Mesendoderm (in vitro differentiated cells): ENCODE measurements around the gene TBC1D24.

ENCODE experiments used
- DNase-seq: peaks from one replicate; pipeline ENCODE4 v3.0.0; 2013
- H2AK5ac ChIP-seq: 2 replicates; pipeline ENCODE4 v1.6.1; 2013; ENCODE audit warnings: low read length, inconsistent platforms
- H2BK120ac ChIP-seq: 2 replicates; pipeline ENCODE4 v1.6.1; 2013; ENCODE audit warnings: low read depth, mild to moderate bottlenecking, low read length, moderate library complexity, mixed read lengths
- H2BK15ac ChIP-seq: replicated peaks from 2 replicates; pipeline ENCODE4 v1.6.1; 2013; ENCODE audit warnings: low read depth, mild to moderate bottlenecking, moderate library complexity
- H2BK5ac ChIP-seq: 2 replicates; pipeline ENCODE4 v1.6.1; 2013; ENCODE audit warnings: low read length, inconsistent platforms
- H3K18ac ChIP-seq: 2 replicates; pipeline ENCODE4 v1.6.1; 2013; ENCODE audit warnings: mild to moderate bottlenecking, low read length, mixed read lengths
- H3K23ac ChIP-seq: one replicate; pipeline ENCODE4 v1.6.1; 2013; ENCODE audit warnings: low read length
- H3K27ac ChIP-seq: 2 replicates; pipeline ENCODE4 v1.5.1; 2013; ENCODE audit warnings: low read depth, mild to moderate bottlenecking, inconsistent platforms, low read length, moderate library complexity
- H3K27me3 ChIP-seq: 2 replicates; pipeline ENCODE4 v1.6.1; 2013; ENCODE audit warnings: low read length, control low read depth, mild to moderate bottlenecking, inconsistent platforms; ENCODE audit not compliant: insufficient read depth, poor library complexity
- H3K36me3 ChIP-seq: 2 replicates; pipeline ENCODE4 v1.6.1; 2013; ENCODE audit warnings: low read length, inconsistent platforms; ENCODE audit not compliant: control insufficient read depth, insufficient read depth
- H3K4ac ChIP-seq: one replicate; pipeline ENCODE4 v1.6.1; 2013; ENCODE audit warnings: low read depth, mild to moderate bottlenecking, low read length, moderate library complexity
- H3K4me1 ChIP-seq: 2 replicates; pipeline ENCODE4 v1.6.1; 2013; ENCODE audit warnings: low read depth, low read length, inconsistent platforms; ENCODE audit not compliant: control insufficient read depth
- H3K4me2 ChIP-seq: 2 replicates; pipeline ENCODE4 v1.6.1; 2013; ENCODE audit warnings: low read length
- H3K4me3 ChIP-seq: 2 replicates; pipeline ENCODE4 v1.5.1; 2013; ENCODE audit warnings: mild to moderate bottlenecking, low read length
- H3K56ac ChIP-seq: one replicate; pipeline ENCODE4 v1.6.1; 2013; ENCODE audit warnings: low read length
- H3K79me1 ChIP-seq: 2 replicates; pipeline ENCODE4 v1.6.1; 2013; ENCODE audit warnings: low read length, inconsistent platforms
- H3K79me2 ChIP-seq: 2 replicates; pipeline ENCODE4 v1.6.1; 2013; ENCODE audit warnings: mild to moderate bottlenecking, low read length; ENCODE audit not compliant: control insufficient read depth, insufficient read depth
- H3K9ac ChIP-seq: 2 replicates; pipeline ENCODE4 v1.6.1; 2013; ENCODE audit warnings: low read length, inconsistent platforms
- H4K5ac ChIP-seq: one replicate; pipeline ENCODE4 v1.6.1; 2013; ENCODE audit warnings: low read length
- H4K8ac ChIP-seq: one replicate; pipeline ENCODE4 v1.6.1; 2013; ENCODE audit warnings: low read depth, mild to moderate bottlenecking, control low read depth, low read length, moderate library complexity
- WGBS: extraction: QIAGEN DNeasy Blood & Tissue Kit; methylation state at CpG from one replicate; pipeline ENCODE4 v1.1.7; 2013; ENCODE audit warnings: low lambda C conversion rate, missing lambda C conversion rate; ENCODE audit not compliant: insufficient coverage; ENCODE audit errors: extremely low coverage; 5-methylcytosine and 5-hydroxymethylcytosine counted together

TBC1D24 gene

DNA sequence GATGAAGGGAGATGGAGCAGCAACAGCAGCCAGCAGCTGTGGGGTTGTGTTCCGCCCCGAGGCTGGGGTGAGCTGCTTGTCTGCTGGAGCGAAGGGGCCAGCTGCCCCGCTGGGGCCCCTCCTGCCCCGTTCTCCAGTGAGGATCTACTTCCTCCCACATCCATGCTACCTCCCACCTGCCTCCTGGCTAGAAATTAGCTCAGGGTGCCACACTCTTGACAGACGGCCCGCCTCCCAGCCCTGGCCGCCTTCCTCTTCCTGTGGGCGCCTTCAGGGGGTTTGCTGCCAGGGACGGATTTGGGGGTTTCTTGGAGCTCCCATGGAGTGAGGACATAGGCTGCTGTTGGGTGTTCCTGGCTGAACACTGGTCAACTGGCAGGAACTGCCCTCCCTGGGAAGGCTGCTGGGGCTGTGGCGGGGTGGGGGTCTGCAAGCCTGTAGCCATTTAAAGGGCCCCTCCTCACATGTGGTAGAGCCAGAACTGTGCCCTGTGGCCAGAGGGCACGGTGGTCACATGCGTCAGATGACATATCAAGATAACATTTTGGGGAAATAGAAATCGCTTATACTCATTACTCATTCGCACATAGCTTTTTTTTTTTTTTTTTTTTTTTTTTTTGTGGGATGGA lies 13.1 kb downstream of the TBC1D24 start:
- no peak for DNase-seq
- H3K79me1 ChIP-seq = no peaks in the 10 kb centered on the region
- no CpG with 5 or more reads among the region's 15 CpGs for WGBS

GRCh38 chr16:2489581-2489980 lies 14.7 kb downstream of the TBC1D24 start:
- WGBS = no CpG with 5 or more reads among the region's 16 CpGs
- Histone ChIP-seq H3K79me2 (no peaks in the 10 kb centered on the region), H3K27me3 (no peaks in the 10 kb centered on the region)

More for the DNA sequence above, 13.1 kb downstream of the TBC1D24 start:
- Histone ChIP-seq H3K4me3 (no peak overlapping the region), H2AK5ac (no peak overlapping the region), H2BK15ac (no peak overlapping the region), H2BK120ac (no peak overlapping the region), H4K8ac (no peak overlapping the region), H3K36me3 (no peaks in the 10 kb centered on the region), H3K4me1 (no peaks in the 10 kb centered on the region), H3K23ac (no peak overlapping the region), H3K27me3 (no peaks in the 10 kb centered on the region), H2BK5ac (no peak overlapping the region), H3K4ac (no peak overlapping the region), H3K56ac (no peak overlapping the region), H3K79me2 (no peaks in the 10 kb centered on the region), H3K18ac (no peak overlapping the region), H4K5ac (no peak overlapping the region), H3K27ac (no peak overlapping the region), H3K4me2 (no peak overlapping the region), H3K9ac (no peak overlapping the region)

DNA sequence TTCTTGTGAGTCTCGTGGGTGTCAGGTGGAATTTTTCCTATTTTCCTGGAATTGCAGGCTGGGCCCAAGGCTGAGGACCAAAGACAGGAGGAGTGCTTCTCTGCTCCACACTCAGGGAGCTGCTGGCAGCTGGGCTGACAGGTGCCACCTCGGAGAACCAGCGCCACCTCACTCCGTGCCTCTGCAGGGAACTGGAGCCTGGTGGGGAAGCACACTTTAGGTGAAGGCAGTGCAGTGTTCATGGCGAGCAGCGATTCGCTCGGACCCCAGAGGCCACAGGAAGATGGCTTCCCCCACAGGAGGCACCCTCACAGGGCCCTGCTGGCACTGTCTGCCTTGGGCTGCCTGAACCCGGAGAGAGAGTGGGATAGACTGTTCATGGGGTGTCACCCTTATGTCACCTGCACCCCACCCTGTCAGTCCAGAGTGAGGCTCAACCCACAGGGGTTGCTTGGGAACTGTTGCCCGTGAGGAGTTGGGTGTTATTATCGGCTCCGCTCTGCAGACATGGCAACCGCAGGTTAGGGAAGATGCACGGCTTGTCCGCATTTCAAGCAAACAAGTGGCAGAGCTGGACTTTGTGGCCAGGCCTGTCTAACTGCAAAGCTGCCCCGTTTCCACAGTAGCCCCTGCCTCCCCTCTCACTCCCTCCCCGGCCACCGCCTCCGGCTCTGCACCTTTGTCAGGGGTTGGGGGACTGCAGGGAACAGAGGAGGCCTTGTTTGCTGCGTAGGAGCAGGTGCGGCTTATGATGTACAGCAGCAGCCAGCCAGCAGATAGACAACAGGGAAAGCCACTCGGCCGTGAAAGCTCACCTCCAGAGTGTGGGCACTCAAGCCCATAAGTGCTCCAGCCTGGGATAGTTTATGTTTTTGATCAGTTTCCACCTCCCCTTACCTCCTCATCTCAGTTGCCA lies 15.5 kb downstream of the TBC1D24 start:
- Histone ChIP-seq H3K4me3 (no peak overlapping the region), H3K4ac (no peak overlapping the region), H4K8ac (no peak overlapping the region), H3K79me2 (no peaks in the 10 kb centered on the region), H3K18ac (no peak overlapping the region), H2BK5ac (no peak overlapping the region), H3K23ac (no peak overlapping the region), H2BK15ac (no peak overlapping the region), H4K5ac (no peak overlapping the region), H3K4me2 (no peak overlapping the region), H3K27me3 (no peaks in the 10 kb centered on the region), H3K56ac (no peak overlapping the region), H3K79me1 (no peaks in the 10 kb centered on the region), H3K4me1 (no peaks in the 10 kb centered on the region), H3K27ac (no peak overlapping the region), H2BK120ac (no peak overlapping the region), H3K36me3 (no peaks in the 10 kb centered on the region), H3K9ac (no peak overlapping the region), H2AK5ac (no peak overlapping the region)
- no CpG with 5 or more reads among the region's 23 CpGs for WGBS
- DNase-seq = no peak

More at GRCh38 chr16:2489581-2489980, 14.7 kb downstream of the TBC1D24 start:
- no peak overlapping the region for H2BK5ac ChIP-seq
- H3K36me3 ChIP-seq = no peaks in the 10 kb centered on the region
- no peak overlapping the region for H3K4ac ChIP-seq
- no peak overlapping the region for H3K56ac ChIP-seq
- no peak overlapping the region for H2BK15ac ChIP-seq
- H3K79me1 ChIP-seq = no peaks in the 10 kb centered on the region
- H3K27ac ChIP-seq = no peak overlapping the region
- H2AK5ac ChIP-seq = no peak overlapping the region
- no peak overlapping the region for H4K5ac ChIP-seq
- no peak overlapping the region for H3K4me2 ChIP-seq
- H3K18ac ChIP-seq = no peak overlapping the region
- H4K8ac ChIP-seq = no peak overlapping the region
- H2BK120ac ChIP-seq = no peak overlapping the region
- H3K23ac ChIP-seq = no peak overlapping the region
- no peak for DNase-seq
- no peaks in the 10 kb centered on the region for H3K4me1 ChIP-seq
- H3K9ac ChIP-seq = no peak overlapping the region
- H3K4me3 ChIP-seq = no peak overlapping the region

- H4K8ac ChIP-seq = no peak overlapping the region
- H3K9ac ChIP-seq = no peak overlapping the region
- H2AK5ac ChIP-seq = no peak overlapping the region
- DNase-seq = no peak
- WGBS = no CpG with 5 or more reads among the region's 13 CpGs
- H3K79me2 ChIP-seq = no peaks in the 10 kb centered on the region
- no peaks in the 10 kb centered on the region for H3K27me3 ChIP-seq
- H2BK5ac ChIP-seq = no peak overlapping the region
- H3K36me3 ChIP-seq = no peaks in the 10 kb centered on the region
- H3K27ac ChIP-seq = no peak overlapping the region
- H3K4me1 ChIP-seq = no peaks in the 10 kb centered on the region
- H2BK15ac ChIP-seq = no peak overlapping the region
- no peak overlapping the region for H2BK120ac ChIP-seq
- no peak overlapping the region for H3K23ac ChIP-seq
- H4K5ac ChIP-seq = no peak overlapping the region
- H3K18ac ChIP-seq = no peak overlapping the region
- H3K4ac ChIP-seq = no peak overlapping the region
- no peaks in the 10 kb centered on the region for H3K79me1 ChIP-seq
- no peak overlapping the region for H3K4me2 ChIP-seq
- H3K4me3 ChIP-seq = no peak overlapping the region
- H3K56ac ChIP-seq = no peak overlapping the region
Observed at GRCh38 chr16:2492292-2492691, 17.4 kb downstream of the TBC1D24 start.

GRCh38 chr16:2493605-2494004 lies 18.7 kb downstream of the TBC1D24 start:
- H4K8ac ChIP-seq = no peak overlapping the region
- no peak overlapping the region for H3K27ac ChIP-seq
- H2BK15ac ChIP-seq = no peak overlapping the region
- no peak overlapping the region for H3K4me3 ChIP-seq
- no peak overlapping the region for H2BK5ac ChIP-seq
- H3K4me2 ChIP-seq = no peak overlapping the region
- H3K27me3 ChIP-seq = no peaks in the 10 kb centered on the region
- no peak overlapping the region for H2AK5ac ChIP-seq
- H3K4me1 ChIP-seq = no peaks in the 10 kb centered on the region
- no peak for DNase-seq
- H3K56ac ChIP-seq = no peak overlapping the region
- no peak overlapping the region for H2BK120ac ChIP-seq
- no peak overlapping the region for H3K23ac ChIP-seq
- no peak overlapping the region for H3K18ac ChIP-seq
- H3K79me2 ChIP-seq = no peaks in the 10 kb centered on the region
- no peaks in the 10 kb centered on the region for H3K36me3 ChIP-seq
- H3K79me1 ChIP-seq = no peaks in the 10 kb centered on the region
- no peak overlapping the region for H4K5ac ChIP-seq
- no peak overlapping the region for H3K4ac ChIP-seq
- no peak overlapping the region for H3K9ac ChIP-seq
- WGBS = no CpG with 5 or more reads among the region's 6 CpGs
